ENCODE data around the gene PLOD1. TPM values are rescaled to one million over a fixed set of nuclear protein-coding genes. Genes with fewer than 3 reads are reported as not detected.

The PLOD1 gene
- total RNA-seq, 1 donor from 2014 or later, result 242 TPM

Other genes with a start within 250 kb of the PLOD1 start
- gene DRAXIN, start 243.0 kb upstream of the PLOD1 start, total RNA-seq, result under 0.01 and 0.05 TPM in 2 replicates
- 52.4 and 66.0 TPM in 2 replicates for gene AGTRAP, start 198.6 kb upstream of the PLOD1 start, total RNA-seq
- gene C1orf167, start 172.5 kb upstream of the PLOD1 start, total RNA-seq, result 0.25 TPM in 1 of 2 replicates, not detected in the other
- gene MTHFR, start 128.8 kb upstream of the PLOD1 start, total RNA-seq, result 11.3 and 19.8 TPM in 2 replicates
- 2.4 and 6.9 TPM in 2 replicates for gene CLCN6, start 128.5 kb upstream of the PLOD1 start, total RNA-seq
- not detected in 2 replicates for gene NPPA, start 86.9 kb upstream of the PLOD1 start, total RNA-seq
- gene NPPB, start 75.8 kb upstream of the PLOD1 start, total RNA-seq, result 1.2 TPM in 1 of 2 replicates, not detected in the other
- 67.7 and 92.1 TPM in 2 replicates for gene KIAA2013, start 8.3 kb upstream of the PLOD1 start, total RNA-seq
- gene MFN2, start 45.7 kb downstream of the PLOD1 start, total RNA-seq, result 56.6 and 80.5 TPM in 2 replicates
- 17.0 and 53.1 TPM in 2 replicates for gene MIIP, start 84.8 kb downstream of the PLOD1 start, total RNA-seq
- gene TNFRSF8, start 128.6 kb downstream of the PLOD1 start, total RNA-seq, result not detected in 2 replicates
- 0.35 and 1.6 TPM in 2 replicates for gene TNFRSF1B, start 232.3 kb downstream of the PLOD1 start, total RNA-seq

Data from renal cortical epithelial cell (primary cell).